Ascending aorta (tissue), 2 donors: ENCODE results near the gene SLC12A4. TPM values are rescaled to one million over a fixed set of nuclear protein-coding genes. Genes with fewer than 3 reads are reported as not detected.

Experiments
- DNase-seq, 2 donors: peaks; one replicate each; pipeline ENCODE4 v3.0.0-alpha.2; 2019; ENCODE audit warnings: low spot score in 2 of 2
- H3K27ac ChIP-seq, 2 donors: fragments of 200-600 bp; sonication (generic); one replicate each; pipeline ENCODE4 v1.5.1; 2016 to 2017; ENCODE audit warnings: mild to moderate bottlenecking in 1 of 2
- H3K27me3 ChIP-seq: fragments of 200-600 bp; sonication (generic); one replicate; pipeline ENCODE4 v1.5.1; 2017
- H3K36me3 ChIP-seq, 2 donors: fragments of 200-600 bp; sonication (generic); one replicate each; pipeline ENCODE4 v1.5.1; 2016
- H3K4me1 ChIP-seq, 2 donors: fragments of 200-600 bp; sonication (generic); one replicate each; pipeline ENCODE4 v1.5.1; 2016 to 2017; ENCODE audit warnings: mild to moderate bottlenecking in 1 of 2
- H3K4me3 ChIP-seq, 2 donors: fragments of 200-600 bp; sonication (generic); one replicate each; pipeline ENCODE4 v1.5.1; 2016 to 2017; ENCODE audit warnings: mild to moderate bottlenecking in 1 of 2
- H3K9me3 ChIP-seq, 2 donors: fragments of 200-600 bp; sonication (generic); one replicate each; pipeline ENCODE4 v1.5.1; 2016
- CTCF ChIP-seq, 3 experiments: fragments of 200-600 bp in 2 of 3; fragments of 450-650 bp in 1 of 3; sonication (generic) in 2 of 3; IDR thresholded peaks; one replicate each; pipeline ENCODE4 v1.5.1; 2016 to 2019; ENCODE audit warnings: antibody characterized with exemption in 3 of 3, mild to moderate bottlenecking in 1 of 3, moderate library complexity in 1 of 3
- intact Hi-C: fragments of 100-400 bp; cut with DNase I; formaldehyde crosslinking; loops from one replicate; pipeline ENCODE4 v1.15.1; 2023
- total RNA-seq: library from RNA; depleted of rRNA; stranded (reverse); fragments of >200 nt; gene quantifications from one replicate; pipeline ENCODE4 v1.1.0, GENCODE V29; 2016

The SLC12A4 gene
- total RNA-seq, 1 donor from 2014 or later: 83.2 TPM

DNA sequence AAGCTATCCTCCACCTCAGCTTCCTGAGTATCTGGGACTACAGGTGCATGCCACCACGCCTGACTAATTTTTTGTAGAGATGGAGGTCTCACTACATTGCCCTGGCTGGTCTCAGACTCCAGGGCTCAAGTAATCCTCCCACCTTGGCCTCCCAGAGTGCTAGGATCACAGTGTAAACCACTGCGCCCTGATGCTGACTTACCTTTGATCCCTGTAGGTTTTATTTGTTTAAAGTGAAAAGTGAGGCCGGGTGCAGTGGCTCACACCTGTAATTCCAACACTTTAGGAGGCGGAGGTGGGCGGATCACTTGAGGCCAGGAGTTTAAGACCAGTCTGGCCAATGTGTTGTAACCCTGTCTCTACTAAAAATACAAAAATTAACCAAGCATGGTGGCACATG is 66.7 kb downstream of the SLC12A4 start:
- no peak overlapping the region for H3K27ac ChIP-seq

GRCh38 chr16:67897231-67897630 is 71.2 kb downstream of the SLC12A4 start:
- no peaks in the 10 kb centered on the region for H3K27me3 ChIP-seq
- peak overlapping the region; percentile 66 to 78 for H3K27ac ChIP-seq
- H3K36me3 ChIP-seq: peaks cover 0 to 5% of the 10 kb centered on the region in 2 donors
- peaks cover 19 to 44% of the 10 kb centered on the region in 2 donors for H3K4me1 ChIP-seq
- H3K9me3 ChIP-seq: no peaks in the 10 kb centered on the region
- peak; percentile 24 to 91 for DNase-seq
- intact Hi-C loops: no loop called here
- H3K4me3 ChIP-seq: no peak overlapping the region
- TF ChIP-seq CTCF (IDR thresholded peaks at IDR 0.05): no peak

More for the DNA sequence above, 66.7 kb downstream of the SLC12A4 start:
- Histone ChIP-seq H3K4me3 (no peak overlapping the region), H3K9me3 (no peaks in the 10 kb centered on the region), H3K27me3 (no peaks in the 10 kb centered on the region), H3K36me3 (peaks cover 0 to 5% of the 10 kb centered on the region in 2 donors), H3K4me1 (peaks cover 6 to 12% of the 10 kb centered on the region in 2 donors)
- TF ChIP-seq CTCF (IDR thresholded peaks at IDR 0.05): no peak
- no peak for DNase-seq
- intact Hi-C loops: no loop called here

DNA sequence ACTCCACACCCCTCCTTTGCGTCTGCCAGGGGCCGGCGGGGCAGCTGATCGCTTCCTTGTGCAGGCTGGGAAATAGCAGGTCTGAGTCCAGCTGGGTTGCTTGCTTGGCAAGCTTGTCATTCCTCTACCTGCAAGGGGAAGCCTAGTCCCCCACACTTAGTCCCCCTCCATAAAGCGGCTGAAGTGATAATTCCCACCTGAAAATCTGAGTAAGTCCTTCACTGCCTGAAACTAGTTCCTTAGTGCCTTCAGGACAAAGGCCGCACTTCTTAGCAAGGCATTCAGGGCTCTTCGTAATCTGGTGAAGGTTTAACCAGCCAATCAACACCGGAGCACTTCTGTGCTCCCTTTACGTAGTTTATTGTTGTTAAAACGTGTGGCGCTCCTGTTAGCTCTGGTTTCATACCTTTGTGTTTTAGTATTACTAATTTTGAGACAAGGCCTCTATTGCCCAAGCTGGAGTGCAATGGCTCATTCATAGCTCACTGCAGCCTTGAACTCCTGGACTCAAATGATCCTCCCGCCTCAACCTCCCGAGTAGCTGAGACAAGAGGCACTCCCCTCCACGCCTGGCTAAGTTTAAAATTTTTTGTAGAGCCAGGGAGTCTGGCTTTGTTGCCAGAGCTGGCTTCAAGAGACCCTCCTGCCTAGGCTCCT is 74.6 kb downstream of the SLC12A4 start:
- Histone ChIP-seq H3K4me1 (peaks cover 19 to 44% of the 10 kb centered on the region in 2 donors), H3K4me3 (peak overlapping the region; percentile 99 to 100), H3K27ac (peak overlapping the region; percentile 96 to 99), H3K9me3 (no peaks in the 10 kb centered on the region), H3K36me3 (no peaks in the 10 kb centered on the region), H3K27me3 (no peaks in the 10 kb centered on the region)
- no peak for DNase-seq
- intact Hi-C loops: loop anchor here (1.0 to 2.0 kb wide), 2 partner anchors 41 to 47 kb away; partner anchors contain the start of genes CENPT and NUTF2
- TF ChIP-seq CTCF (IDR thresholded peaks at IDR 0.05): no peak

Other genes with a start within 250 kb of the SLC12A4 start
- 43.5 TPM for gene GFOD2, start 249.3 kb downstream of the SLC12A4 start, total RNA-seq
- 50.0 TPM for gene RANBP10, start 162.1 kb downstream of the SLC12A4 start, total RNA-seq
- 5.4 TPM for gene TSNAXIP1, start 161.7 kb downstream of the SLC12A4 start, total RNA-seq
- 85.4 TPM for gene THAP11, start 126.3 kb downstream of the SLC12A4 start, total RNA-seq
- 156 TPM for gene NUTF2, start 121.7 kb downstream of the SLC12A4 start, total RNA-seq
- 220 TPM for gene CENPT, start 120.9 kb downstream of the SLC12A4 start, total RNA-seq
- gene EDC4, start 95.6 kb downstream of the SLC12A4 start, total RNA-seq: 125 TPM
- gene NRN1L, start 83.8 kb downstream of the SLC12A4 start, total RNA-seq: not detected
- gene PSKH1, start 75.4 kb downstream of the SLC12A4 start, total RNA-seq: 41.0 TPM
- gene CTRL, start 36.8 kb downstream of the SLC12A4 start, total RNA-seq: 0.43 TPM
- 13.9 TPM for gene PSMB10, start 31.8 kb downstream of the SLC12A4 start, total RNA-seq
- 6.6 TPM for gene LCAT, start 24.5 kb downstream of the SLC12A4 start, total RNA-seq
- not detected for gene DPEP3, start 11.9 kb upstream of the SLC12A4 start, total RNA-seq
- gene DPEP2, start 30.8 kb upstream of the SLC12A4 start, total RNA-seq: 1.1 TPM
- not detected for gene DPEP2NB, start 47.3 kb upstream of the SLC12A4 start, total RNA-seq
- gene DDX28, start 54.6 kb upstream of the SLC12A4 start, total RNA-seq: 3.0 TPM
- 7.6 TPM for gene DUS2, start 54.6 kb upstream of the SLC12A4 start, total RNA-seq
- gene NFATC3, start 116.7 kb upstream of the SLC12A4 start, total RNA-seq: 36.4 TPM